HepG2 (cell line): ENCODE data around the gene KCNIP3.

ENCODE experiments used
- HNF4G ChIP-seq, 2 experiments: sonication (generic) in 1 of 2; formaldehyde crosslinking in 1 of 2; IDR thresholded peaks; 2 replicates each; pipeline versions ENCODE4 v1.4.0 to v1.6.1; 2011 to 2020; ENCODE audit warnings: borderline replicate concordance in 2 of 2, low read depth in 2 of 2, mild to moderate bottlenecking in 2 of 2, low read length in 1 of 2, missing genetic modification reagents in 1 of 2, moderate library complexity in 1 of 2
- TRIM24 ChIP-seq: sonication (generic); formaldehyde crosslinking; IDR thresholded peaks from 2 replicates; pipeline ENCODE4 v1.8.0; 2022; ENCODE audit warnings: mild to moderate bottlenecking, missing genetic modification reagents
- TF ChIP-seq, protein P1 (sequence below): sonication (generic); formaldehyde crosslinking; IDR thresholded peaks from 2 replicates; pipeline ENCODE4 v1.8.0; 2022; ENCODE audit warnings: missing genetic modification reagents, mild to moderate bottlenecking, inconsistent platforms, borderline replicate concordance

DNA sequence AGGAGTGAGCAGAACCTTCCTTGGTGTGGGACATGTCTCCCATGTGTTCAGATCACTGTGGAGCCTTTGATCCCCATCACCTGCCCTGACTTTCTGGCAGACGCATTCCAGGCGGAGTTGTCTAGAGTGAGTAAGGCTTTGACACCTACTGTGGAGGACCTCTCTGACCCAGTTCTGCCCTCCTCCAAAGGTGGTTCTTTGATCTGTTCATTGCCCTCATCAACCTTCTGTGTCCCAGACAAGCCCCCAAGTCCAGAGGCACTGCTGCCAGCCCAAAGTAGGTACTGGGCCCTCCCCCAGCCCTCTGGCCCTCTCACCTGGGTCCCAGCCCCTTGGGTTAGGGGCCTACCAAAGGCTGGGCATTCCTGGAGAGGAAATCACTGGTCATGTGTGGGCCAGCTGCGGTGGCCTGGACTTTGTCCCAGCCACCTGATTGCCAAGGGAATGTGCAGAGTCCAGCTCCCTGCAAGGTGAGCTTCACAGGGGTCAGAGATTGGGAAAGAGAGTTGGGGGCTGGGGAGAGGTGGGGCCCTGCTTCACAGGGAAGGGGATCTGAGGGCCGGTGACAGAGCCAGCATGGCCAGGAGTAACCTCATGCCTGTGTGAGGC, 93.2 kb downstream of the KCNIP3 start:
- TF ChIP-seq TRIM24 (CRISPR knock-in tag) (peak; percentile 97), HNF4G (IDR thresholded peaks at IDR 0.05; ENCODE audit: borderline replicate concordance, low read depth, low read length) (peak; percentile 99), HNF4G (CRISPR knock-in tag; IDR thresholded peaks at IDR 0.05; ENCODE audit: borderline replicate concordance, low read depth) (peak; percentile 91)
- TF ChIP-seq, protein P1, sequence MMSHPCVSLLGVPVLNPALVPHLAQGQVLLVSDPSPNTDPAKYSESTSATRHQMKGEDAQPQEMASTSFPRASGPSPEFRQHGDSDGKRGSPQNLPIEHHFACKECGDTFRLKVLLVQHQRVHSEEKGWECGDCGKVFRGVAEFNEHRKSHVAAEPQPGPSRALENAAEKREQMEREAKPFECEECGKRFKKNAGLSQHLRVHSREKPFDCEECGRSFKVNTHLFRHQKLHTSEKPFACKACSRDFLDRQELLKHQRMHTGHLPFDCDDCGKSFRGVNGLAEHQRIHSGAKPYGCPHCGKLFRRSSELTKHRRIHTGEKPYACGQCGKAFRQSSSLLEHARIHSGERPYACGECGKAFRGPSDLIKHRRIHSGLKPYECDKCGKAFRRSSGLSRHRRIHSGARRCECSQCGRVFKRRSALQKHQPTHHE (CRISPR knock-in tag) = no peak
